AG08396 (cell line): ENCODE data around the gene GARNL3.

ENCODE experiments used
- DNase-seq: peaks from one replicate; pipeline ENCODE4 v3.0.0; 2012; ENCODE audit warnings: low spot score, mixed read lengths

GARNL3 gene

GRCh38 chr9:127405344-127406125 lies 141.0 kb downstream of the GARNL3 start:
- no peak for DNase-seq

- no peak for DNase-seq
Observed at GRCh38 chr9:127406799-127407491, 142.4 kb downstream of the GARNL3 start.

GRCh38 chr9:127407492-127407843 lies 142.9 kb downstream of the GARNL3 start:
- no peak for DNase-seq

- DNase-seq = no peak
Observed at GRCh38 chr9:127411122-127411521, 146.5 kb downstream of the GARNL3 start.

- DNase-seq = no peak
Observed at GRCh38 chr9:127415141-127415540, 150.6 kb downstream of the GARNL3 start.

GRCh38 chr9:127415657-127416056 lies 151.1 kb downstream of the GARNL3 start:
- no peak for DNase-seq

GRCh38 chr9:127417131-127418036 lies 152.8 kb downstream of the GARNL3 start:
- no peak for DNase-seq

GRCh38 chr9:127418037-127418471 lies 153.5 kb downstream of the GARNL3 start:
- DNase-seq = no peak

GRCh38 chr9:127419348-127419747 lies 154.8 kb downstream of the GARNL3 start:
- no peak for DNase-seq

- DNase-seq = no peak
Observed at GRCh38 chr9:127421057-127421456, 156.5 kb downstream of the GARNL3 start.

GRCh38 chr9:127422133-127422782 lies 157.7 kb downstream of the GARNL3 start:
- no peak for DNase-seq

- no peak for DNase-seq
Observed at GRCh38 chr9:127422787-127423186, 158.2 kb downstream of the GARNL3 start.

GRCh38 chr9:127423476-127423933 lies 158.9 kb downstream of the GARNL3 start:
- DNase-seq = no peak

GRCh38 chr9:127423934-127424675 lies 159.5 kb downstream of the GARNL3 start, which contains the start of gene ZNF79:
Gene ZNF79 (plus strand): TSS chr9:127424382. CDS start chr9:127424788, 406 bp downstream.
- peak; percentile 98 for DNase-seq

GRCh38 chr9:127424676-127424999 lies 160.1 kb downstream of the GARNL3 start:
- DNase-seq = no peak

GRCh38 chr9:127426756-127427155 lies 162.2 kb downstream of the GARNL3 start:
- no peak for DNase-seq

- DNase-seq = no peak
Observed at GRCh38 chr9:127428348-127428747, 163.8 kb downstream of the GARNL3 start.

- DNase-seq = no peak
Observed at GRCh38 chr9:127430415-127430814, 165.8 kb downstream of the GARNL3 start.

GRCh38 chr9:127437497-127438264 lies 173.1 kb downstream of the GARNL3 start:
- DNase-seq = no peak

- no peak for DNase-seq
Observed at GRCh38 chr9:127438394-127438793, 173.8 kb downstream of the GARNL3 start.
